GM20000 (cell line): Measurements from ENCODE around the gene C7.

Source experiments
- DNase-seq: peaks from one replicate; pipeline ENCODE4 v3.0.0; 2012; ENCODE audit warnings: low spot score
- CTCF ChIP-seq: IDR thresholded peaks from 2 replicates; pipeline ENCODE4 v1.5.1; 2012; ENCODE audit warnings: mild to moderate bottlenecking, control low read depth; ENCODE audit errors: extremely low read depth, missing control alignments

Gene C7

GRCh38 chr5:40991168-40991980 lies 82.1 kb downstream of the C7 start:
- no peak for DNase-seq
- no peak for TF ChIP-seq CTCF

GRCh38 chr5:40991981-40992559 lies 82.8 kb downstream of the C7 start:
- DNase-seq, result no peak
- no peak for TF ChIP-seq CTCF

GRCh38 chr5:40995801-40996586 lies 86.7 kb downstream of the C7 start:
- no peak for TF ChIP-seq CTCF
- no peak for DNase-seq

GRCh38 chr5:40999142-40999541 lies 89.8 kb downstream of the C7 start:
- no peak for DNase-seq
- no peak for TF ChIP-seq CTCF

- DNase-seq, result no peak
- TF ChIP-seq CTCF, result no peak
These were observed 90.7 kb downstream of the C7 start for GRCh38 chr5:40999966-41000365.

- DNase-seq, result no peak
- no peak for TF ChIP-seq CTCF
These were observed 94.5 kb downstream of the C7 start for GRCh38 chr5:41003670-41004376.
